Measurements from ENCODE around the gene HECW1. TPM values are rescaled to one million over a fixed set of nuclear protein-coding genes. Genes with fewer than 3 reads are reported as not detected.
A peak's percentile ranks its signal among the peaks of the same experiment; 100 is the strongest.

Gene HECW1
- total and polyA plus RNA-seq, 2 of the 13 experiments (the other 11 are each of a cell fraction or from before 2014, with no cell fraction given), result not detected

GRCh38 chr7:43501870-43502269 is 389.4 kb downstream of the HECW1 start (continued):
- TF ChIP-seq SOX6 (IDR thresholded peaks at IDR 0.05), result no peak
- peak; percentile 96 for TF ChIP-seq SOX6 (CRISPR knock-in tag; IDR thresholded peaks at IDR 0.05)
- no peak for TF ChIP-seq SP5 (CRISPR knock-in tag; IDR thresholded peaks at IDR 0.05; ENCODE audit: borderline replicate concordance, low read depth)
- TF ChIP-seq ZNF83 (CRISPR knock-in tag; IDR thresholded peaks at IDR 0.05; ENCODE audit: borderline replicate concordance), result no peak
- peak; percentile 95 for TF ChIP-seq GATAD2A (CRISPR knock-in tag; IDR thresholded peaks at IDR 0.05)
- no peak for TF ChIP-seq ZFP62 (CRISPR knock-in tag; IDR thresholded peaks at IDR 0.05)
- TF ChIP-seq NFKBIZ (CRISPR knock-in tag; IDR thresholded peaks at IDR 0.05), result no peak
- TF ChIP-seq YEATS4 (CRISPR knock-in tag; IDR thresholded peaks at IDR 0.05; ENCODE audit: borderline replicate concordance), result 0 out of 2 replicates have a peak, but pooled peaks have one; percentile 34
- no peak; the same call in 1 of the 2 replicates for TF ChIP-seq PRDM15 (CRISPR knock-in tag; IDR thresholded peaks at IDR 0.05)
- TF ChIP-seq JUN (CRISPR knock-in tag; IDR thresholded peaks at IDR 0.05), result no peak
- TF ChIP-seq ZNF609 (CRISPR knock-in tag; IDR thresholded peaks at IDR 0.05; ENCODE audit: borderline replicate concordance), result peak; percentile 35; the same call in 1 of the 2 replicates
- 0 out of 2 replicates have a peak, but pooled peaks have one; percentile 27 for TF ChIP-seq CBFB (CRISPR knock-in tag; IDR thresholded peaks at IDR 0.05)
- no peak for TF ChIP-seq SIN3B (IDR thresholded peaks at IDR 0.05; ENCODE audit: low read length)
- TF ChIP-seq, protein P1, sequence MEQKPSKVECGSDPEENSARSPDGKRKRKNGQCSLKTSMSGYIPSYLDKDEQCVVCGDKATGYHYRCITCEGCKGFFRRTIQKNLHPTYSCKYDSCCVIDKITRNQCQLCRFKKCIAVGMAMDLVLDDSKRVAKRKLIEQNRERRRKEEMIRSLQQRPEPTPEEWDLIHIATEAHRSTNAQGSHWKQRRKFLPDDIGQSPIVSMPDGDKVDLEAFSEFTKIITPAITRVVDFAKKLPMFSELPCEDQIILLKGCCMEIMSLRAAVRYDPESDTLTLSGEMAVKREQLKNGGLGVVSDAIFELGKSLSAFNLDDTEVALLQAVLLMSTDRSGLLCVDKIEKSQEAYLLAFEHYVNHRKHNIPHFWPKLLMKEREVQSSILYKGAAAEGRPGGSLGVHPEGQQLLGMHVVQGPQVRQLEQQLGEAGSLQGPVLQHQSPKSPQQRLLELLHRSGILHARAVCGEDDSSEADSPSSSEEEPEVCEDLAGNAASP (CRISPR knock-in tag; IDR thresholded peaks at IDR 0.05; ENCODE audit: borderline replicate concordance), result peak; percentile 21; the same call in 1 of the 2 replicates
- TF ChIP-seq ZNF878 (CRISPR knock-in tag; IDR thresholded peaks at IDR 0.05), result peak; percentile 72; the same call in 1 of the 2 replicates
- TF ChIP-seq MTERF4 (CRISPR knock-in tag; IDR thresholded peaks at IDR 0.05), result no peak
- peak; percentile 81 for TF ChIP-seq NCOA2 (CRISPR knock-in tag; IDR thresholded peaks at IDR 0.05)
- no peak for TF ChIP-seq RXRA (CRISPR knock-in tag; IDR thresholded peaks at IDR 0.05)
- TF ChIP-seq PHF21A (CRISPR knock-in tag; IDR thresholded peaks at IDR 0.05), result peak; percentile 82
- TF ChIP-seq ZNF136 (CRISPR knock-in tag; IDR thresholded peaks at IDR 0.05; ENCODE audit: low read depth), result no peak
- TF ChIP-seq U2AF2 (IDR thresholded peaks at IDR 0.05; ENCODE audit: low read depth, low read length), result no peak

All from HepG2 (cell line).